Stimulated activated CD4-positive, alpha-beta T cell treated with anti-CD3 and anti-CD28 coated beads, TNF-alpha, amount 100 ng/mL, for 1 hour (primary cell): ENCODE data around the gene CNNM2.

Experiments
- DNase-seq, 3 donors: peaks; one replicate each; pipeline ENCODE4 v3.0.0-alpha.2; 2020; ENCODE audit warnings: low read depth in 3 of 3, low spot score in 1 of 3

CNNM2 gene

DNA sequence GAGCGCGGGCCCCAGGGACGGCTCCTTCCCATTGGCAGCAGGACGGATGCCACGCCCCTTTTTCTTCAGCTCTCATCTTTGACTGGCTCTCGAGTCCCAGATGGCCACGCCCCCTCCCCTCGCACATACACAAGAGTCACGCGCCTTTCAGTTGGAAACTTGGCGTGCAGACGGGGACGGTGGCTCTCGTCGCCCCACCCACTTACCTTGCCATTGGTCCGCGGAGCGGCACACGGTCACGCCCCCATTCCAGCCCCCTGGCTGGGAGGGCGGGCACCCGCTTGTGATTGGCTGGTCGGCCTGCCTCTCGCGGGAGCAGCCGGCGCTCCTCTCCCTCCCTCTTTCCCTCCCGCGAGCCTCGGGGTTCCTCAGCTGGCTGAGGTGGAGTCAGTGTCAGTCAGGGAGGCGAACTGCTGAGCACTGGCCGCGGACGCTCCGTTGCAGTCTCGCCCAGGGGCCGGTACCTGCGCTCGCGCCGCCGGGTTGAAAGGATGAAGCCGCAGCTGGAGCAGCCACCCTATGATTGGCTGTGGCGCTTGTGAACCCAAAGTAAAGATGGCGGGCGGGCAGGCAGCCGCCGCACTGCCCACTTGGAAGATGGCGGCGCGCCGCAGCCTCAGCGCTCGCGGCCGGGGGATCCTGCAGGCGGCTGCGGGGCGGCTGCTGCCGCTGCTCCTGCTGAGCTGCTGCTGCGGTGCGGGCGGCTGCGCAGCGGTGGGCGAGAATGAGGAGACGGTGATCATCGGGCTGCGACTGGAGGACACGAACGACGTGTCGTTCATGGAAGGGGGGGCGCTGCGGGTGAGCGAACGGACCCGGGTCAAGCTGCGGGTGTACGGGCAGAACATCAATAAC is at the start of gene CNNM2:
Gene CNNM2 (plus strand): TSS at position 333 of the 855 bp plus-strand sequence. CDS start 187 bp downstream, at position 520.
- DNase-seq: peak; percentile 97 to 99 (median 98)

GRCh38 chr10:102868911-102869257 is 49.2 kb upstream of the CNNM2 start:
- DNase-seq: no peak

DNA sequence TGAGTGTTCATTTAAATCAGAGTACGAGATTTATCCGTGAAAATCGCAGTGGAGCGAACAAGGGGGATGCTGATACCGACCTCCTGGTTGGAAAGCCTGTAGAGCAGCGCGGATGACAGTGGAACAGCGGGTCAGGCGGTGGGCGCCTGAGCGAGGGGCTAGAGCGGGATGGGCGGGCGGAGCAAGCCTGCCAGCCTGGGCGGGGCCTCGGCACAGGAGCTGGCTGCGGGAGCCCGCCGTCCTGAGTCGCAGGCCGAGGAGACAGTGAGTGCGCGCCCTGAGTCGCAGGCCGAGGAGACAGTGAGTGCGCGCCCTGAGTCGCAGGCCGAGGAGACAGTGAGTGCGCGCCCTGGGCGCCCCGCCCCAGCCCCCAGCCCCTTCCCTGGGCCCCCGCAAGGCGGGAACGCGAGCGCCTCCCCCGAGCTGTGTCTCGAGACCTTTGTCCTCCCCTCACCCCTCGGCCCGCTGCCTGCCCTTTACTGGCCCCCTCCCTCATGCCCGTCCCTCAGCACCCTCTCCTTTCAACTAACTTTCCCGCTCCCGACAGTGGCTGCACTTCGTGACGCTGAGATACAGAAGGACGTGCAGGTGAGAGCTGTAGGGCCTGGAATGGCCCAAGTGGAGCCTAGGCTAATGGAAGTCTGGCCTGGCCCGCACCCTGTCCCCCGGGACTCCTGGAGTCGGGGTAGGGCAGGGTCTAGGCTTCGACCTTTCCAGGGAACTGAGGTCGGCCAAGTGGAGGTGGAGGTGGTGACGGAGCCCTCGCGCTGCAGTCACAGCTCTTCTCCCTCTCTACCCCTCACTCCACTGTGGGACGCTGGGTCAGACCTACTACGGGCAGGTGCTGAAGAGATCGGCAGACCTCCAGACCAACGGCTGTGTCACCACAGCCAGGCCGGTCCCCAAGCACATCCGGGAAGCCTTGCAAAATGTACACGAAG is 48.6 kb upstream of the CNNM2 start, which contains the start of gene AS3MT:
Gene AS3MT (plus strand): TSS at position 213 of the 941 bp plus-strand sequence. CDS start 123 bp downstream, at position 336.
- no peak for DNase-seq

DNA sequence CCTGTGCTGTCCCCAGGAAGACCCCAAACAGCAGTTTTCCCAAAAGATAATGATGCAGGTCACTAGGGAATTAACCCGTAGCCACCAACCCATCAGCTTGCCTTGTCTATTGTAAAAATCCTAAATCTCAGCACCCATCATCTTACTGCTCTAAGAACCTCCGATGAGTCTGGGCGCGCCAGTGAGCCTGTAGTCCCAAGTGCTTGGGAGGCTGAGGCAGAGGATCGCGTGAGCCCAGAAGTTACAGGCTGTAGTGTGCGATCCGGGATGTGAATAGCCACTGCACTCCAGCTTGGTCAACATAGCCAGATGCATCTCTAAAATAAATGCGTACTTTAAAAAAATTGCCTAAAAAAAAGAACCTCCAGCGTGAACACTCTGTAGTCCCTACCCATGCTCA is 47.9 kb upstream of the CNNM2 start:
- DNase-seq: no peak

DNA sequence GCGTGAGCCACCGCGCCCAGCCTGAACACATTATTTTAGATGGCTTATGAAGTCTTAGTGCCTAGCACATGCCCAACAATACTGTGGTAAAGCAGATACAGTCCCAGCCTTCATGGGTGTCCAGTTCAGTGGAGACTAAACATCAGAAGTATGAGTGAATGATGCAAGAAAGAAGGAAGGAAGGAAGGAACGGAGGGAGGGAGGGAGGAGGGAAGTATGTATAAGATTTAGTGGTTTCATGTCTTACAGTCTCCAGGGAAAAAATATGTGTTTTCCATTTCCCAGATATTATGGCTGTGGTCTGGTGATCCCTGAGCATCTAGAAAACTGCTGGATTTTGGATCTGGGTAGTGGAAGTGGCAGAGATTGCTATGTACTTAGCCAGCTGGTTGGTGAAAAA is 45.9 kb upstream of the CNNM2 start:
- DNase-seq: no peak

DNA sequence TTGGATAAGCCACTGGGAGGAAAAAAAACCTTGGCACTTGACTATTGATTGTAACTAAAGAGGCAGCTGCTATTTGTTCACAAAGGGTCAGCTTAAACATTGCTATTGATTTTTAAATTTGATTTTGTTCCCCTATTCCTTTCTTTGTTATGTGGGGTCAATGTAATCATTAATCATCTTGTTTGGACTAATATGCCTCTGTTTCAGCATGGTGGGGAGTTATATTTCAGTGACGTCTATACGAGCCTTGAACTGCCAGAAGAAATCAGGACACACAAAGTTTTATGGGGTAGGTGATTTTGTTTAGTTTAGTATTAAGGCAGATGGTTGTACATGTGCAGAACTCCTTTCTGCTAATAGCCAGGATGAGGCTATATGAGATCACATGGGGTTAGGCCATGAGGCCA is 41.3 kb upstream of the CNNM2 start:
- no peak for DNase-seq

- DNase-seq: no peak
Measured at GRCh38 chr10:102878629-102879028, 39.5 kb upstream of the CNNM2 start.

DNA sequence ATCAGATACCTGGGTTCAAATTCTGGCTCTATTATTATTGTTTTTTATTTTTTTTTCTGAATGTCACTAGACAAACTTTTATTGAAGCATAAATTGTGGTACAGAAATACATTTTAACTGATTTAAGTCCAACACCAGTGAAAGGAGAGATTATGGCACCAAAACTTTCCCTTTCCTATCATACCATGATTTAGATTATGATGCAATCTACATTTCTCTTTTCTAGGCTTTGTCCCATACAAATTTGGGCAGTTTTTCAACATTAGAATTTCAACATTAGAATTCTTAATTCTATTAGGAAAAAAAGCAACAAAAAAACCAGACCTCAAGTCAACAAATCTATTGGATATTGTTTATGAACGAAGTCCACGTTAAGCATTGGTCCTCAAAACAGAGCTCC is 37.8 kb upstream of the CNNM2 start:
- DNase-seq: no peak

GRCh38 chr10:102888048-102888447 is 30.0 kb upstream of the CNNM2 start:
- DNase-seq: no peak

GRCh38 chr10:102894466-102895213 is 23.5 kb upstream of the CNNM2 start:
- DNase-seq: no peak

DNA sequence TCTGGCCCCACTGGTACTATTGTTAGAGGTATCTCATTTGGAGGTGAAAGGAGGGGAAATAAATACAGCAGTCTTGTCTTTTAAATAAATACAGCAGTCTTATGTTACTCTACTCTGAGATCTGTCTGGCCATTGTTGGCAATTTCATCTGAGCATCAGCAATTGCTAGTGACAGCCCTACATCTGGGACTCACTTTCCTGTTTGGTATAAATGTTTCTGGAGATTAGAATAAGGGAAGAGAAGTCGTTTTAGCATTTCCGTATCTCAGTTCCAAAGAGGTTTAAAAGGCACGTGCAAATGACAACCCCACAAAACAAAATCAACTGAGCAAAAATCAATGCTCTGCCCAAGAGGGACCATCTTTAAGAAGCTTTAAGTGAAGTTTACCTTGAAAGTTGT is 18.1 kb upstream of the CNNM2 start:
- DNase-seq: no peak

DNA sequence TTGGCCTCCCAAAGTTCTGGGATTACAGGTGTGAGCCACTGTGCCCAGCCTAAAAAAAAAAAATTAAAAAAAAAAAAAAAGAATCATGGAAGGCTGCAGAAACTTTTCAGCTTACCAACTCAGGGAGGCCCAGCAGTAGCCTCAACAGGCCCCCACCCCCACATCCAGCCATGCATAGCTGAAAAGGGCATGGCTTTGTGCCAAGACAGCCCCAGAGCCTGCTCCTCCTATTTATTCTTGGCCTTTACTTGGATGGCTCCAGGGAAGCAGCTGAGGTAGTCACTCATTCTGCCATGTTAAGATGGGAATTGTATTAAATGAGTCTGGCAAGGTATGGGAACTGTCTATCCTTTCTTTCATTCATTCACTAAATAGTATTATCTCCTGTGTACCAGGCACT is 13.7 kb upstream of the CNNM2 start:
- DNase-seq: no peak

DNA sequence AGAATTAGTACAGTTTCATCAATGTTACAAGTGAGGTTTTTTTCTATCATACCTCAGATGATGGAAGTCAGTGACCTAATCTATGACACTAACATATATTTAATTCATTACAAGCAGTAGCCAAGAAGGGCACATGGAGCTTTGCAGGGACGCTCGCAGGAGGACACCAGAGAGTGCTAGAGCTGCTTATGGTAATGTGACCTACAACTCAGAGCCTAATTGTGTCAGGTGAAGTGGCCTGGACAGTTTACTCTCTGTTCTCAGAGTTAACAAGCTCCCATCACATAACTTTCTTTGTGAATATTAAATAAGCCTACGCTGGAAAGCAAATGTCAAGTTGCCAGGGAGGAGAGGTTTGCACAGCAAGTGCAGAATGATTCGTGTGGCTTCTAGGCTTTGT is 11.6 kb upstream of the CNNM2 start:
- DNase-seq: no peak

DNA sequence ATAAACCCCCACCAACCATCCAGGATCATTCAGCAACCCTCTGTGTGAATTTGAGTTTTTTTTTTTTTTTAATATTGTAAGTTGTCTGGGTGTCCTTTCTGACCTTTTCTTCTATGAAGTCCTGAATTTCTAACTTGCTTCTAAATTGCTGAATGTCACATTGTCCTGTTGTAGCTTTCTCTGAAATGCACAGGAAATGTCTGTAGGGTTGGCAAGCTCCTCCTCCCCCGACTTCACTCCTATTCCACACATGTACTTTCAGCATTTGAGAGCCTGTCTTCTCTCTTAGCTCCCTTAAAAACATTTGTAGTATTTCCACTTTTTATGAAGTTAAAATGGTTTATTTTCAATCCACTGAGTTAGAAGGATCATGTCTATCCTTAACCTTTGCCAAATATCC is 3.3 kb upstream of the CNNM2 start:
- DNase-seq: no peak

- DNase-seq: no peak
Measured at GRCh38 chr10:102916173-102916572, 1.9 kb upstream of the CNNM2 start.

DNA sequence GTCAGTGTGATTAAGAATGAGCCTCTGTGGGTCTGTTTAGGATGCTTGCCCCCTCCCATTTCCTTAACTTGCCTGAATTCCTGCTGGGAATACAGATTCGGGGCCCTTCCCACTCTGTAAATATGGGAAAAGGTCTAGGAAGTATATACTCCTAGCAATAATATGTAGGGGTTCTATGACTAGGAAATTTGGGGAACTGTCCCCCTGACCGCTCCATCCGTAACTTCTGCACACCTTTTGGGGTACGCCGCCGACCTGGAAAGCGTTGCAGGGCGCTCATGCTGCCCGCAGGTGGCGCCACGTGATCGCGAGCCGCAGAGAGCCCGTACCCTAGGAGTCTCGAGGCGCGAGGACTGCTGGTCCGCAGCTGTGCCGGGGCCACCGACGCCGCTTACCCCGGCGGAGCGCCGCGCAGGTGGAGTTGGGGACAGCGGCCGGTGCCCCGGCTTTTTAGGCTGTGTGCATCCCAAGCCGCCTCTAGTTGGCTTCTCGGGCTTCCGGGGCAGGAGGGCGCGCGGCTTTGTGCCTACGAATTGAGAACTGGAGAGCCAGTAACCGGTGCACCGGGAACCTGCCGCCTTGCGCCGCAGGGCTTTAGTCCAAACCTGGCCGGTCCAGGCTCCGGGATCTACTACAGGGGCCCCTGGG is 656 bp upstream of the CNNM2 start:
- DNase-seq: peak; percentile 42 to 74 (median 68)

GRCh38 chr10:102918817-102919245 is 737 bp downstream of the CNNM2 start:
- peak in 1 of 3 donors; percentile 21 for DNase-seq

DNA sequence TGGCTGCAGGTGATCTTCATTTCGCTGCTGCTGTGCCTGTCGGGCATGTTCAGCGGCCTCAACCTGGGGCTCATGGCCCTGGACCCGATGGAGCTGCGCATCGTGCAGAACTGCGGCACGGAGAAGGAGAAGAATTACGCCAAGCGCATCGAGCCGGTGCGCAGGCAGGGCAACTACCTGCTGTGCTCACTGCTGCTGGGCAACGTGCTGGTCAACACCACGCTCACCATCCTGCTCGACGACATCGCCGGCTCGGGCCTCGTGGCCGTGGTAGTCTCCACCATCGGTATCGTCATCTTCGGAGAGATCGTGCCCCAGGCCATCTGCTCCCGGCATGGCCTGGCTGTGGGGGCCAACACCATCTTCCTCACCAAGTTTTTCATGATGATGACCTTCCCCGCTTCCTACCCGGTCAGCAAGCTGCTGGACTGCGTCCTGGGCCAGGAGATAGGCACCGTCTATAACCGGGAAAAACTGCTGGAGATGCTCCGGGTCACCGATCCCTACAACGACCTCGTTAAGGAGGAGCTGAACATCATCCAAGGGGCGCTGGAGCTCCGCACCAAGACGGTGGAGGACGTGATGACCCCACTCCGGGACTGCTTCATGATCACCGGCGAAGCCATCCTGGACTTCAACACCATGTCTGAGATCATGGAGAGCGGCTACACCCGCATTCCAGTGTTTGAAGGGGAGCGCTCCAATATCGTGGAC is 1.3 kb downstream of the CNNM2 start:
- DNase-seq: no peak

- DNase-seq: no peak
Measured at GRCh38 chr10:102919992-102920739, 2.1 kb downstream of the CNNM2 start.
